22Rv1 (cell line): ENCODE measurements around the gene ASB11.

Experiments
- ZFX ChIP-seq: fragments of 450-650 bp; IDR thresholded peaks from 2 replicates; pipeline ENCODE4 v1.6.1; 2017; ENCODE audit warnings: antibody characterized with exemption, borderline replicate concordance
- TF ChIP-seq, protein P1 (sequence below): fragments of 450-650 bp; IDR thresholded peaks from 2 replicates; pipeline ENCODE4 v1.5.1; 2017; ENCODE audit warnings: mild to moderate bottlenecking

DNA sequence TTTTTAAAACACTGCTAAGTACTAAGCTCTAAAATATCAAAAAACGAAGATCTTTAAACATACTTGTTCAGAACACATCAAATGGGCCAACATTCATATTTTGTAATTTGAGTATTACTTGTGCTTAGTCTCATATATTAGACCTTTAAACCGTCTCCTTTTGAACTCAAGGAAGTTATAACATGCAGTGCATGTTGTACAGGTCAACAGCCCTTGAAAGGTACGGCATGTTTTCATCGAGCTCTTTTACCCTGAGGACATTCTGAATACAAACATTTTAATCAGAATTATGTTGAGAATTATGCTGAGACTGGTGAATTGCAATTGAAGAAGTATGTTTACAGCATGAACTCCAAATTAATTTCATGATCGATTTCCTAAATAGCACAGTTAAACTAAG is 7.0 kb upstream of the ASB11 start:
- TF ChIP-seq, protein P1, sequence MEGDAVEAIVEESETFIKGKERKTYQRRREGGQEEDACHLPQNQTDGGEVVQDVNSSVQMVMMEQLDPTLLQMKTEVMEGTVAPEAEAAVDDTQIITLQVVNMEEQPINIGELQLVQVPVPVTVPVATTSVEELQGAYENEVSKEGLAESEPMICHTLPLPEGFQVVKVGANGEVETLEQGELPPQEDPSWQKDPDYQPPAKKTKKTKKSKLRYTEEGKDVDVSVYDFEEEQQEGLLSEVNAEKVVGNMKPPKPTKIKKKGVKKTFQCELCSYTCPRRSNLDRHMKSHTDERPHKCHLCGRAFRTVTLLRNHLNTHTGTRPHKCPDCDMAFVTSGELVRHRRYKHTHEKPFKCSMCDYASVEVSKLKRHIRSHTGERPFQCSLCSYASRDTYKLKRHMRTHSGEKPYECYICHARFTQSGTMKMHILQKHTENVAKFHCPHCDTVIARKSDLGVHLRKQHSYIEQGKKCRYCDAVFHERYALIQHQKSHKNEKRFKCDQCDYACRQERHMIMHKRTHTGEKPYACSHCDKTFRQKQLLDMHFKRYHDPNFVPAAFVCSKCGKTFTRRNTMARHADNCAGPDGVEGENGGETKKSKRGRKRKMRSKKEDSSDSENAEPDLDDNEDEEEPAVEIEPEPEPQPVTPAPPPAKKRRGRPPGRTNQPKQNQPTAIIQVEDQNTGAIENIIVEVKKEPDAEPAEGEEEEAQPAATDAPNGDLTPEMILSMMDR: no peak
- no peak for TF ChIP-seq ZFX
